Measurements from ENCODE around the gene AGMO. TPM values are rescaled to one million over a fixed set of nuclear protein-coding genes. Genes with fewer than 3 reads are reported as not detected.

Gene AGMO
- polyA plus RNA-seq, 2 donors = 0.02 to 0.09 TPM

DNA sequence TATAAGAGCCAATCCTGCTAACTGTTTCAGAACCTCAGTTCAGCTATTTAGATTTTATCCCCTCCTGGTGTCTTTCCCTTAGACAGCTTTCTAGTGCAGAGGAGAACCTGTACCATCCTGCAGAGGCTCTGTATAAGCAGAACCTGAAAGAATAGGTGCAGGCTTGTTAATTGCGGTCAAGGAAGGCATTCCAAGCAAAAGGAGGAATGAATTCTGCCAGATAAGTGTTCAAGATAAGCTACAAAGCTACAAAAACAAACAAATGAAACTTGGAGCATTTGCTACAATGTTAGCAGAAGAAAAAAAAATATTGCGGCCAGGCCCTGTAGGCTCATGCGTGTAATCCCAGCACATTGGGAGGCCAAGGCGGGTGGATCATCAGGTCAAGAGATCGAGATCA is 32.6 kb upstream of the AGMO start:
- WGBS, 2 donors = 65 to 76% methylated on average over 5 of the region's 5 CpGs
- H3K4me3 ChIP-seq (ENCODE audit: low read depth in 1 of 2, low read length in 2 of 2) = no peak overlapping the region

GRCh38 chr7:15593382-15593781 is 31.6 kb upstream of the AGMO start:
- Histone ChIP-seq H3K4me3 (ENCODE audit: low read depth in 1 of 2, low read length in 2 of 2) (no peak overlapping the region), H3K9me3 (ENCODE audit: control insufficient read depth in 2 of 2, insufficient read depth in 1 of 2, low read depth in 1 of 2, low read length in 1 of 2) (no peaks in the 10 kb centered on the region), H3K36me3 (ENCODE audit: control insufficient read depth in 2 of 2, insufficient read depth in 2 of 2, low read length in 1 of 2) (no peaks in the 10 kb centered on the region), H3K27ac (ENCODE audit: low read depth in 2 of 2, low read length in 1 of 2) (no peak overlapping the region), H3K4me1 (ENCODE audit: control insufficient read depth in 2 of 2, insufficient read depth in 2 of 2, low read length in 1 of 2) (no peaks in the 10 kb centered on the region), H3K27me3 (ENCODE audit: control insufficient read depth in 1 of 2, insufficient read depth in 2 of 2, low read length in 2 of 2) (no peaks in the 10 kb centered on the region)
- WGBS, 2 donors = 76 to 88% methylated on average over 3 of the region's 3 CpGs

More for the DNA sequence above, 32.6 kb upstream of the AGMO start:
- H3K9me3 ChIP-seq (ENCODE audit: control insufficient read depth in 2 of 2, insufficient read depth in 1 of 2, low read depth in 1 of 2, low read length in 1 of 2) = no peaks in the 10 kb centered on the region
- H3K36me3 ChIP-seq (ENCODE audit: control insufficient read depth in 2 of 2, insufficient read depth in 2 of 2, low read length in 1 of 2) = no peaks in the 10 kb centered on the region
- no peaks in the 10 kb centered on the region for H3K4me1 ChIP-seq (ENCODE audit: control insufficient read depth in 2 of 2, insufficient read depth in 2 of 2, low read length in 1 of 2)
- H3K27ac ChIP-seq (ENCODE audit: low read depth in 2 of 2, low read length in 1 of 2) = no peak overlapping the region
- no peaks in the 10 kb centered on the region for H3K27me3 ChIP-seq (ENCODE audit: control insufficient read depth in 1 of 2, insufficient read depth in 2 of 2, low read length in 2 of 2)

DNA sequence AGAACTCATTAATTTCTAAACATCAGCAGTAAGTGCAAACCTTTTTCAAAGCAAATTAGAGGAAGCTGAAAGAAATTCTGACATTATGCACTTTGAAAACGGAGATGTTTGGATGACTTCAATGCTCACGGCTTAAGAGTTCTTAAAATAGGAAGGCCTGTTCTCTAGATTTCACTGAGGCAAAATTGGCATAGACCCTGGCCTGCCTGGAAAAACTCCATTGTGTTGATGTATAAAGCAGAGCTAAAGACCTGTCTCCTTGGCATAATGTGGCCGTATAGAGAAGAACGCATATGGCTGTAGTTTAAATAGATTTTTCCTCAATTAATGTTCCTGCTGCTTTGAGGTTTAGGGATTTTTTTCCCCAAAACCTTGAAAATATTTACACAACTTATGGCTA is 24.5 kb upstream of the AGMO start:
- 80 to 90% methylated on average over 4 of the region's 4 CpGs for WGBS, 2 donors

GRCh38 chr7:15584575-15584974 is 22.8 kb upstream of the AGMO start:
- H3K27ac ChIP-seq (ENCODE audit: low read depth in 2 of 2, low read length in 1 of 2) = no peak overlapping the region
- H3K9me3 ChIP-seq (ENCODE audit: control insufficient read depth in 2 of 2, insufficient read depth in 1 of 2, low read depth in 1 of 2, low read length in 1 of 2) = peaks cover 0 to 3% of the 10 kb centered on the region in 2 donors
- H3K27me3 ChIP-seq (ENCODE audit: control insufficient read depth in 1 of 2, insufficient read depth in 2 of 2, low read length in 2 of 2) = no peaks in the 10 kb centered on the region
- no peaks in the 10 kb centered on the region for H3K4me1 ChIP-seq (ENCODE audit: control insufficient read depth in 2 of 2, insufficient read depth in 2 of 2, low read length in 1 of 2)
- no peaks in the 10 kb centered on the region for H3K36me3 ChIP-seq (ENCODE audit: control insufficient read depth in 2 of 2, insufficient read depth in 2 of 2, low read length in 1 of 2)
- 86 to 89% methylated on average over 3 of the region's 3 CpGs for WGBS, 2 donors
- no peak overlapping the region for H3K4me3 ChIP-seq (ENCODE audit: low read depth in 1 of 2, low read length in 2 of 2)

More for the DNA sequence above, 24.5 kb upstream of the AGMO start:
- H3K9me3 ChIP-seq (ENCODE audit: control insufficient read depth in 2 of 2, insufficient read depth in 1 of 2, low read depth in 1 of 2, low read length in 1 of 2) = peaks cover 0 to 3% of the 10 kb centered on the region in 2 donors
- H3K27me3 ChIP-seq (ENCODE audit: control insufficient read depth in 1 of 2, insufficient read depth in 2 of 2, low read length in 2 of 2) = no peaks in the 10 kb centered on the region
- no peak overlapping the region for H3K27ac ChIP-seq (ENCODE audit: low read depth in 2 of 2, low read length in 1 of 2)
- no peaks in the 10 kb centered on the region for H3K36me3 ChIP-seq (ENCODE audit: control insufficient read depth in 2 of 2, insufficient read depth in 2 of 2, low read length in 1 of 2)
- no peaks in the 10 kb centered on the region for H3K4me1 ChIP-seq (ENCODE audit: control insufficient read depth in 2 of 2, insufficient read depth in 2 of 2, low read length in 1 of 2)
- H3K4me3 ChIP-seq (ENCODE audit: low read depth in 1 of 2, low read length in 2 of 2) = no peak overlapping the region

- H3K4me1 ChIP-seq (ENCODE audit: control insufficient read depth in 2 of 2, insufficient read depth in 2 of 2, low read length in 1 of 2) = no peaks in the 10 kb centered on the region
- H3K27ac ChIP-seq (ENCODE audit: low read depth in 2 of 2, low read length in 1 of 2) = no peak overlapping the region
- H3K27me3 ChIP-seq (ENCODE audit: control insufficient read depth in 1 of 2, insufficient read depth in 2 of 2, low read length in 2 of 2) = no peaks in the 10 kb centered on the region
- 69 to 83% methylated on average over 1 of the region's 1 CpG for WGBS, 2 donors
- no peaks in the 10 kb centered on the region for H3K36me3 ChIP-seq (ENCODE audit: control insufficient read depth in 2 of 2, insufficient read depth in 2 of 2, low read length in 1 of 2)
- peaks cover 0 to 3% of the 10 kb centered on the region in 2 donors for H3K9me3 ChIP-seq (ENCODE audit: control insufficient read depth in 2 of 2, insufficient read depth in 1 of 2, low read depth in 1 of 2, low read length in 1 of 2)
- H3K4me3 ChIP-seq (ENCODE audit: low read depth in 1 of 2, low read length in 2 of 2) = no peak overlapping the region
Observed at GRCh38 chr7:15582773-15583172, 21.0 kb upstream of the AGMO start.

DNA sequence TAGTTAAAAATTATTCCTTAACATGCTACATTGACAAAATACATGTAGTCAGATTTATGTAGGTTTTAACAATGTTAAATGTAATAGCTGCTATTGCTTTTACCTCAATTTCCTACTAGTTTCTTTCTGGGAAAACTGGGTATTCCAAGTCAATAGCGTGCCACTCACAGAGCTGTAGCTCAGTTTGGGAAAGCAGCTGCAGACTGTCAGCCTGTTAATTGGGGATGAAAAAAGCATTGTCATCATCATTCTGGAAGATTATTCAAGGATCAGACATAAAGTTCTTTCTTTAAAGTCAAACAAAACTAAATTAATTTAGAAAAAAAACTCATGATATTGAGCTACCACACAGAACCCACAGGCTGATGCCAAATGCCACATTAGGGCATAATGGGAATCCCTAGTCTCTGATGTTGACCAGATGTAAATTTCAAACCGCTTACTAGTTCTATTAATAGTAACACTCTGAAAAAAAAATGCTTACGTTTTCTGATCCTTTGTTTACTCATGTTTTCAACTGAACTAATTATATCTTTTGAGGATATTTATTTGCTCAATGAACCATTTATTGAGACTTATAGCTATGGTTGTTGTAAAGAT is 19.6 kb upstream of the AGMO start:
- H3K9me3 ChIP-seq (ENCODE audit: control insufficient read depth in 2 of 2, insufficient read depth in 1 of 2, low read depth in 1 of 2, low read length in 1 of 2) = peaks cover 0 to 3% of the 10 kb centered on the region in 2 donors
- 46 to 48% methylated on average over 3 of the region's 3 CpGs for WGBS, 2 donors
- H3K27ac ChIP-seq (ENCODE audit: low read depth in 2 of 2, low read length in 1 of 2) = no peak overlapping the region
- no peaks in the 10 kb centered on the region for H3K27me3 ChIP-seq (ENCODE audit: control insufficient read depth in 1 of 2, insufficient read depth in 2 of 2, low read length in 2 of 2)
- no peaks in the 10 kb centered on the region for H3K36me3 ChIP-seq (ENCODE audit: control insufficient read depth in 2 of 2, insufficient read depth in 2 of 2, low read length in 1 of 2)
- no peak overlapping the region for H3K4me3 ChIP-seq (ENCODE audit: low read depth in 1 of 2, low read length in 2 of 2)
- no peaks in the 10 kb centered on the region for H3K4me1 ChIP-seq (ENCODE audit: control insufficient read depth in 2 of 2, insufficient read depth in 2 of 2, low read length in 1 of 2)

GRCh38 chr7:15580604-15581351 is 19.0 kb upstream of the AGMO start:
- Histone ChIP-seq H3K4me3 (ENCODE audit: low read depth in 1 of 2, low read length in 2 of 2) (no peak overlapping the region), H3K27ac (ENCODE audit: low read depth in 2 of 2, low read length in 1 of 2) (no peak overlapping the region), H3K4me1 (ENCODE audit: control insufficient read depth in 2 of 2, insufficient read depth in 2 of 2, low read length in 1 of 2) (no peaks in the 10 kb centered on the region), H3K36me3 (ENCODE audit: control insufficient read depth in 2 of 2, insufficient read depth in 2 of 2, low read length in 1 of 2) (no peaks in the 10 kb centered on the region), H3K9me3 (ENCODE audit: control insufficient read depth in 2 of 2, insufficient read depth in 1 of 2, low read depth in 1 of 2, low read length in 1 of 2) (peaks cover 0 to 3% of the 10 kb centered on the region in 2 donors), H3K27me3 (ENCODE audit: control insufficient read depth in 1 of 2, insufficient read depth in 2 of 2, low read length in 2 of 2) (no peaks in the 10 kb centered on the region)
- 64 to 84% methylated on average over 3 of the region's 3 CpGs for WGBS, 2 donors

GRCh38 chr7:15577600-15577999 is 15.8 kb upstream of the AGMO start:
- no peaks in the 10 kb centered on the region for H3K36me3 ChIP-seq (ENCODE audit: control insufficient read depth in 2 of 2, insufficient read depth in 2 of 2, low read length in 1 of 2)
- no peak overlapping the region for H3K27ac ChIP-seq (ENCODE audit: low read depth in 2 of 2, low read length in 1 of 2)
- no peaks in the 10 kb centered on the region for H3K4me1 ChIP-seq (ENCODE audit: control insufficient read depth in 2 of 2, insufficient read depth in 2 of 2, low read length in 1 of 2)
- 89 to 94% methylated on average over 2 of the region's 2 CpGs for WGBS, 2 donors
- no peaks in the 10 kb centered on the region for H3K27me3 ChIP-seq (ENCODE audit: control insufficient read depth in 1 of 2, insufficient read depth in 2 of 2, low read length in 2 of 2)
- no peak overlapping the region for H3K4me3 ChIP-seq (ENCODE audit: low read depth in 1 of 2, low read length in 2 of 2)
- H3K9me3 ChIP-seq (ENCODE audit: control insufficient read depth in 2 of 2, insufficient read depth in 1 of 2, low read depth in 1 of 2, low read length in 1 of 2) = no peaks in the 10 kb centered on the region

- Histone ChIP-seq H3K36me3 (ENCODE audit: control insufficient read depth in 2 of 2, insufficient read depth in 2 of 2, low read length in 1 of 2) (no peaks in the 10 kb centered on the region), H3K9me3 (ENCODE audit: control insufficient read depth in 2 of 2, insufficient read depth in 1 of 2, low read depth in 1 of 2, low read length in 1 of 2) (no peaks in the 10 kb centered on the region), H3K4me1 (ENCODE audit: control insufficient read depth in 2 of 2, insufficient read depth in 2 of 2, low read length in 1 of 2) (no peaks in the 10 kb centered on the region), H3K27me3 (ENCODE audit: control insufficient read depth in 1 of 2, insufficient read depth in 2 of 2, low read length in 2 of 2) (no peaks in the 10 kb centered on the region), H3K27ac (ENCODE audit: low read depth in 2 of 2, low read length in 1 of 2) (no peak overlapping the region), H3K4me3 (ENCODE audit: low read depth in 1 of 2, low read length in 2 of 2) (no peak overlapping the region)
- 24 to 39% methylated on average over 3 of the region's 3 CpGs for WGBS, 2 donors
Observed at GRCh38 chr7:15571301-15571878, 9.6 kb upstream of the AGMO start.
